Activated CD8-positive, alpha-beta T cell treated with anti-CD3 and anti-CD28 coated beads for 36 hours (primary cell): Measurements from ENCODE around the gene AK2. TPM values are rescaled to one million over a fixed set of nuclear protein-coding genes. Genes with fewer than 3 reads are reported as not detected.

Experiments used
- ATAC-seq: fragments of 200-7000 bp; cut with Tn5 transposase; one replicate; pipeline ENCODE4 v1.10.0; 2021; ENCODE audit warnings: mild to moderate bottlenecking, moderate library complexity
- CTCF ChIA-PET: fragments of 350-600 bp; sonication (Branson Sonifier 250); formaldehyde crosslinking; loops from one replicate; lab custom pipeline; 2021; ENCODE audit warnings: antibody characterized with exemption; lab: Charles Lee
- POLR2A ChIA-PET: fragments of 350-600 bp; sonication (Branson Sonifier 250); formaldehyde crosslinking; loops from one replicate; lab custom pipeline; 2021; ENCODE audit warnings: antibody characterized with exemption; lab: Charles Lee
- DNase-seq: peaks from one replicate; pipeline ENCODE4 v3.0.0-alpha.2; 2020
- H3K27ac Mint-ChIP-seq: one replicate; pipeline ENCODE4 v1.8.0; 2021; ENCODE audit warnings: mild to moderate bottlenecking, mixed read lengths
- H3K27me3 Mint-ChIP-seq: one replicate; pipeline ENCODE4 v1.8.0; 2021; ENCODE audit warnings: mixed read lengths
- H3K36me3 Mint-ChIP-seq: one replicate; pipeline ENCODE4 v1.8.0; 2021; ENCODE audit warnings: low read depth, mixed read lengths
- H3K4me1 Mint-ChIP-seq: one replicate; pipeline ENCODE4 v1.8.0; 2021; ENCODE audit warnings: low read depth, mixed read lengths
- H3K4me3 Mint-ChIP-seq: one replicate; pipeline ENCODE4 v1.8.0; 2021; ENCODE audit warnings: mild to moderate bottlenecking, moderate library complexity, mixed read lengths
- H3K9me3 Mint-ChIP-seq: one replicate; pipeline ENCODE4 v1.8.0; 2021; ENCODE audit warnings: mixed read lengths
- CTCF ChIP-seq: fragments of 200-600 bp; IDR thresholded peaks from one replicate; pipeline ENCODE4 v1.8.0; 2022; ENCODE audit warnings: antibody characterized with exemption, mild to moderate bottlenecking
- intact Hi-C: fragments of 100-400 bp; cut with micrococcal nuclease; formaldehyde crosslinking; loops from one replicate; pipeline ENCODE4 v1.10.0; 2022
- total RNA-seq, 2 experiments: library from RNA; stranded (reverse); gene quantifications; one replicate each; pipeline ENCODE4 v1.2.3, GENCODE V29; 2021

AK2 gene
- total RNA-seq, 2 experiments from 2014 or later: 404 TPM

DNA sequence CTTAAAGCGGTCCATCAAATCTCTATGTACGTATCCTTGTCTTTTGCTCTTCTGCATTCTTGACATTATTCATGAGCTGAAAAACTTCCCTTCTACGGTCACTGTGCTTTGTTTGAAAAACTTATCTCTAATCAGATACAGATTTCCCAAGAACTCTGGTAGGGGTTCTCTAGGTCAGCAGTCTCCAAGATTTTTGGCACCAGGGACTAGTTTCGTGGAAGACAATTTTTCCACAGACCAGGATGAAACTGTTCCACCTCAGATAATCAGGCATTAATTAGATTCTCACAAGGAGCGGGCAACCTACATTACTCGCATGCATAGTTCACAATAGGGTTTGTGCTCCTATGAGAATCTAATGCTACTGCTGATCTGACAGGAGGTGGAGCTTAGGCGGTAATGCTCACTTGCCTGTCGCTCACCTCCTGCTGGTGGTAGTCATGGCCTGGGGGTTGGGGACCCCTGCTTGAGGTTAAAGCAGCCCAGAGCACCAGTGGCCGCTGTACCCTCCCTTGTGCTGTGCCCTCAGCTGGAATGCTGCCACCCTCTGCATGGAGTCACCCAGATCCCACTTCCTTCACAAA is 30.8 kb downstream of the AK2 start:
- TF ChIP-seq CTCF: no peak
- intact Hi-C loops: no loop called here
- no peak overlapping the region for H3K4me3 Mint-ChIP-seq
- H3K27ac Mint-ChIP-seq: peak overlapping the region; percentile 5
- POLR2A ChIA-PET: interaction anchor here (0.6 to 2.0 kb wide), 7 partner anchors 8 to 470 kb away, joined by 3 to 9 read pairs (median 3); no protein-coding TSS in a partner anchor
- no peak for DNase-seq
- CTCF ChIA-PET: interaction anchor here (1.6 to 5.6 kb wide), 2 partner anchors 14 to 72 kb away, joined by 4 to 34 read pairs; no protein-coding TSS in a partner anchor
- no peak for ATAC-seq
- peaks cover 20% of the 10 kb centered on the region for H3K4me1 Mint-ChIP-seq
- peaks cover 44% of the 10 kb centered on the region for H3K36me3 Mint-ChIP-seq
- H3K9me3 Mint-ChIP-seq: no peaks in the 10 kb centered on the region
- no peaks in the 10 kb centered on the region for H3K27me3 Mint-ChIP-seq

- peaks cover 21% of the 10 kb centered on the region for H3K4me1 Mint-ChIP-seq
- DNase-seq (no peak), ATAC-seq (no peak)
- intact Hi-C loops: no loop called here
- no peaks in the 10 kb centered on the region for H3K27me3 Mint-ChIP-seq
- TF ChIP-seq CTCF: no peak
- H3K4me3 Mint-ChIP-seq: no peak overlapping the region
- H3K36me3 Mint-ChIP-seq: peaks cover 38% of the 10 kb centered on the region
- peak overlapping the region; percentile 32 for H3K27ac Mint-ChIP-seq
- ChIA-PET POLR2A (interaction anchor here (0.7 to 1.7 kb wide), 4 partner anchors 9 to 64 kb away, joined by 3 to 6 read pairs (median 4); no protein-coding TSS in a partner anchor), CTCF (interaction anchor here (1.6 to 5.6 kb wide), 2 partner anchors 13 to 72 kb away, joined by 4 to 34 read pairs; no protein-coding TSS in a partner anchor)
- H3K9me3 Mint-ChIP-seq: no peaks in the 10 kb centered on the region
These were observed 31.4 kb downstream of the AK2 start for GRCh38 chr1:33005117-33005837.

GRCh38 chr1:33004613-33005012 is 32.1 kb downstream of the AK2 start:
- CTCF ChIA-PET: interaction anchor here (1.0 to 5.6 kb wide), 2 partner anchors 71 to 133 kb away, joined by 3 to 34 read pairs; no protein-coding TSS in a partner anchor

GRCh38 chr1:33003657-33004056 is 33.0 kb downstream of the AK2 start:
- ChIA-PET CTCF (interaction anchor here (0.8 to 5.6 kb wide), 3 partner anchors 12 to 132 kb away, joined by 3 to 34 read pairs (median 3); no protein-coding TSS in a partner anchor), POLR2A (interaction anchor here (0.7 kb wide), 1 partner anchor 12 kb away, joined by 4 read pairs; no protein-coding TSS in a partner anchor)
- no peak for TF ChIP-seq CTCF
- no peak for ATAC-seq
- no peak overlapping the region for H3K4me3 Mint-ChIP-seq
- H3K27me3 Mint-ChIP-seq: no peaks in the 10 kb centered on the region
- DNase-seq: no peak
- H3K4me1 Mint-ChIP-seq: peaks cover 21% of the 10 kb centered on the region
- intact Hi-C loops: loop anchor here (5.0 kb wide), 1 partner anchor 41 kb away; the partner anchor contains the start of gene RNF19B
- no peaks in the 10 kb centered on the region for H3K9me3 Mint-ChIP-seq
- H3K27ac Mint-ChIP-seq: no peak overlapping the region
- H3K36me3 Mint-ChIP-seq: peaks cover 28% of the 10 kb centered on the region

More at GRCh38 chr1:33004613-33005012, 32.1 kb downstream of the AK2 start:
- H3K9me3 Mint-ChIP-seq: no peaks in the 10 kb centered on the region
- peaks cover 21% of the 10 kb centered on the region for H3K4me1 Mint-ChIP-seq
- intact Hi-C loops: loop anchor here (5.0 kb wide), 1 partner anchor 42 kb away; the partner anchor contains the start of gene RNF19B
- H3K4me3 Mint-ChIP-seq: no peak overlapping the region
- ATAC-seq (no peak), DNase-seq (no peak)
- peak overlapping the region; percentile 32 for H3K27ac Mint-ChIP-seq
- peaks cover 34% of the 10 kb centered on the region for H3K36me3 Mint-ChIP-seq
- POLR2A ChIA-PET: interaction anchor here (1.3 to 1.4 kb wide), 2 partner anchors 10 to 11 kb away, joined by 3 read pairs; no protein-coding TSS in a partner anchor
- H3K27me3 Mint-ChIP-seq: no peaks in the 10 kb centered on the region
- TF ChIP-seq CTCF: no peak
